Measurements from ENCODE around the gene CLCN6. TPM values are rescaled to one million over a fixed set of nuclear protein-coding genes. Genes with fewer than 3 reads are reported as not detected.

Gene CLCN6
- total RNA-seq, 4 donors from 2014 or later = 14.6 to 31.5 (median 22.7) TPM

- peak; percentile 27 to 30 for DNase-seq
- Histone ChIP-seq H3K9me3 (no peaks in the 10 kb centered on the region), H3K4me3 (no peak overlapping the region), H3K36me3 (no peaks in the 10 kb centered on the region), H3K27me3 (no peaks in the 10 kb centered on the region), H3K27ac (no peak overlapping the region), H3K4me1 (no peaks in the 10 kb centered on the region)
- no peak for TF ChIP-seq CTCF (IDR thresholded peaks at IDR 0.05)
- TF ChIP-seq POLR2A (IDR thresholded peaks at IDR 0.05) = no peak
- intact Hi-C loops (cut with DNase I; ENCODE audit: low total_unique reads) = no loop called here
Measured at GRCh38 chr1:11874258-11874562, 68.2 kb downstream of the CLCN6 start.

GRCh38 chr1:11874624-11875023 is 68.6 kb downstream of the CLCN6 start:
- H3K4me3 ChIP-seq = no peak overlapping the region
- intact Hi-C loops (cut with DNase I; ENCODE audit: low total_unique reads) = no loop called here
- no peak overlapping the region for H3K27ac ChIP-seq
- H3K27me3 ChIP-seq = no peaks in the 10 kb centered on the region
- no peaks in the 10 kb centered on the region for H3K4me1 ChIP-seq
- no peaks in the 10 kb centered on the region for H3K9me3 ChIP-seq
- no peak for TF ChIP-seq CTCF (IDR thresholded peaks at IDR 0.05)
- no peak for TF ChIP-seq POLR2A (IDR thresholded peaks at IDR 0.05)
- no peak for DNase-seq
- no peaks in the 10 kb centered on the region for H3K36me3 ChIP-seq

- TF ChIP-seq CTCF (IDR thresholded peaks at IDR 0.05) (no peak), POLR2A (IDR thresholded peaks at IDR 0.05) (no peak)
- no peaks in the 10 kb centered on the region for H3K9me3 ChIP-seq
- intact Hi-C loops (cut with DNase I; ENCODE audit: low total_unique reads) = no loop called here
- H3K4me1 ChIP-seq = no peaks in the 10 kb centered on the region
- no peak overlapping the region for H3K27ac ChIP-seq
- DNase-seq = no peak
- no peaks in the 10 kb centered on the region for H3K27me3 ChIP-seq
- no peaks in the 10 kb centered on the region for H3K36me3 ChIP-seq
- no peak overlapping the region for H3K4me3 ChIP-seq
Measured at GRCh38 chr1:11875094-11875493, 69.1 kb downstream of the CLCN6 start.

- no peaks in the 10 kb centered on the region for H3K9me3 ChIP-seq
- H3K4me3 ChIP-seq = no peak overlapping the region
- H3K27me3 ChIP-seq = no peaks in the 10 kb centered on the region
- H3K27ac ChIP-seq = no peak overlapping the region
- DNase-seq = no peak
- intact Hi-C loops (cut with DNase I; ENCODE audit: low total_unique reads) = no loop called here
- no peak for TF ChIP-seq CTCF (IDR thresholded peaks at IDR 0.05)
- TF ChIP-seq POLR2A (IDR thresholded peaks at IDR 0.05) = no peak
- H3K4me1 ChIP-seq = no peaks in the 10 kb centered on the region
- H3K36me3 ChIP-seq = no peaks in the 10 kb centered on the region
Measured at GRCh38 chr1:11877074-11877473, 71.1 kb downstream of the CLCN6 start.

- DNase-seq = no peak
- Histone ChIP-seq H3K4me1 (no peaks in the 10 kb centered on the region), H3K4me3 (no peak overlapping the region), H3K27ac (no peak overlapping the region), H3K27me3 (no peaks in the 10 kb centered on the region), H3K36me3 (no peaks in the 10 kb centered on the region), H3K9me3 (no peaks in the 10 kb centered on the region)
- TF ChIP-seq CTCF (IDR thresholded peaks at IDR 0.05) (no peak), POLR2A (IDR thresholded peaks at IDR 0.05) (no peak)
- intact Hi-C loops (cut with DNase I; ENCODE audit: low total_unique reads) = no loop called here
Measured at GRCh38 chr1:11878081-11878890, 72.3 kb downstream of the CLCN6 start.

All from uterus (tissue), 4 donors.